ENCODE results near the gene APOL4.
"Not testable (repeated sequence)": the region's sequence is repeated elsewhere in the genome, so short reads cannot be mapped to it uniquely, and the experiment has no call there.

APOL4 gene

GRCh38 chr22:36234213-36234612 lies 32.6 kb upstream of the APOL4 start:
- H3K27ac ChIP-seq = no peak overlapping the region

GRCh38 chr22:36233796-36234195 lies 32.2 kb upstream of the APOL4 start:
- Histone ChIP-seq H3K27ac (no peak overlapping the region), H3K4me3 (no peak overlapping the region)

More at GRCh38 chr22:36234213-36234612, 32.6 kb upstream of the APOL4 start:
- H3K4me3 ChIP-seq = no peak overlapping the region

- H3K27ac ChIP-seq = peak overlapping the region in 2 of 21 experiments; percentile 6 to 17
- no peak overlapping the region for H3K4me3 ChIP-seq
These were observed 31.2 kb upstream of the APOL4 start for GRCh38 chr22:36232715-36233401.

GRCh38 chr22:36231051-36231450 lies 29.4 kb upstream of the APOL4 start:
- H3K27ac ChIP-seq, H3K4me3 ChIP-seq: not testable (repeated sequence)

- not testable (repeated sequence) for H3K27ac ChIP-seq, H3K4me3 ChIP-seq
These were observed 28.0 kb upstream of the APOL4 start for GRCh38 chr22:36229649-36230048.

GRCh38 chr22:36228944-36229343 lies 27.3 kb upstream of the APOL4 start:
- Histone ChIP-seq H3K27ac (no peak overlapping the region), H3K4me3 (no peak overlapping the region)

GRCh38 chr22:36228369-36228768 lies 26.8 kb upstream of the APOL4 start:
- H3K27ac ChIP-seq, H3K4me3 ChIP-seq: not testable (repeated sequence)

GRCh38 chr22:36227806-36228205 lies 26.2 kb upstream of the APOL4 start:
- Histone ChIP-seq H3K4me3 (no peak overlapping the region), H3K27ac (no peak overlapping the region)

- Histone ChIP-seq H3K27ac (no peak overlapping the region), H3K4me3 (no peak overlapping the region)
These were observed 25.8 kb upstream of the APOL4 start for GRCh38 chr22:36227396-36227795.

- Histone ChIP-seq H3K27ac (no peak overlapping the region), H3K4me3 (no peak overlapping the region)
These were observed 24.6 kb upstream of the APOL4 start for GRCh38 chr22:36226189-36226588.

- Histone ChIP-seq H3K4me3 (no peak overlapping the region), H3K27ac (no peak overlapping the region)
These were observed 23.8 kb upstream of the APOL4 start for GRCh38 chr22:36225333-36225922.

GRCh38 chr22:36224245-36224644 lies 22.6 kb upstream of the APOL4 start:
- no peak overlapping the region for H3K4me3 ChIP-seq
- no peak overlapping the region for H3K27ac ChIP-seq

- Histone ChIP-seq H3K4me3 (no peak overlapping the region), H3K27ac (no peak overlapping the region)
These were observed 21.9 kb upstream of the APOL4 start for GRCh38 chr22:36223504-36223903.

GRCh38 chr22:36222887-36223450 lies 21.4 kb upstream of the APOL4 start:
- Histone ChIP-seq H3K27ac (no peak overlapping the region), H3K4me3 (no peak overlapping the region)

- no peak overlapping the region for H3K4me3 ChIP-seq
These were observed 20.5 kb upstream of the APOL4 start for GRCh38 chr22:36221799-36222751.

GRCh38 chr22:36220451-36220921 lies 18.9 kb upstream of the APOL4 start:
- peak overlapping the region in 9 of 21 experiments; percentile 7 to 75 (median 47) for H3K27ac ChIP-seq
- peak overlapping the region in 1 of 7 experiments; percentile 2 for H3K4me3 ChIP-seq

More at GRCh38 chr22:36221799-36222751, 20.5 kb upstream of the APOL4 start:
- H3K27ac ChIP-seq = no peak overlapping the region

- Histone ChIP-seq H3K27ac (no peak overlapping the region), H3K4me3 (no peak overlapping the region)
These were observed 17.1 kb upstream of the APOL4 start for GRCh38 chr22:36218648-36219193.

GRCh38 chr22:36215981-36216380 lies 14.4 kb upstream of the APOL4 start:
- no peak overlapping the region for H3K4me3 ChIP-seq
- no peak overlapping the region for H3K27ac ChIP-seq

- Histone ChIP-seq H3K4me3 (no peak overlapping the region), H3K27ac (no peak overlapping the region)
These were observed 12.0 kb upstream of the APOL4 start for GRCh38 chr22:36213586-36213985.

- peak overlapping the region in 1 of 21 experiments; percentile 29 for H3K27ac ChIP-seq
- H3K4me3 ChIP-seq = no peak overlapping the region
These were observed 11.3 kb upstream of the APOL4 start for GRCh38 chr22:36212901-36213300.
